Colonic mucosa (tissue), 4 donors: ENCODE measurements around the gene BOLA1. TPM values are rescaled to one million over a fixed set of nuclear protein-coding genes. Genes with fewer than 3 reads are reported as not detected.
A peak's percentile ranks its signal among the peaks of the same experiment; 100 is the strongest.

Experiments used
- DNase-seq: peaks from one replicate; pipeline ENCODE4 v3.0.0-alpha.2; 2020
- H3K27ac ChIP-seq: fragments of 200-600 bp; one replicate; pipeline ENCODE4 v1.8.0; 2021
- H3K27me3 ChIP-seq: fragments of 200-600 bp; one replicate; pipeline ENCODE4 v1.8.0; 2021
- H3K36me3 ChIP-seq: fragments of 200-600 bp; one replicate; pipeline ENCODE4 v1.8.0; 2021
- H3K4me1 ChIP-seq: fragments of 200-600 bp; one replicate; pipeline ENCODE4 v1.8.0; 2021; ENCODE audit warnings: mild to moderate bottlenecking
- H3K4me3 ChIP-seq: fragments of 200-600 bp; one replicate; pipeline ENCODE4 v1.8.0; 2021
- H3K9ac ChIP-seq, 2 donors: one replicate each; pipeline ENCODE4 v1.7.0; 2013; ENCODE audit warnings: control low read depth in 2 of 2, low read depth in 2 of 2, low read length in 2 of 2
- H3K9me3 ChIP-seq: fragments of 200-600 bp; one replicate; pipeline ENCODE4 v1.8.0; 2021
- CTCF ChIP-seq: fragments of 200-600 bp; IDR thresholded peaks from one replicate; pipeline ENCODE4 v1.8.0; 2022; ENCODE audit warnings: antibody characterized with exemption, mild to moderate bottlenecking
- intact Hi-C: fragments of 100-400 bp; cut with DNase I; formaldehyde crosslinking; loops from one replicate; pipeline ENCODE4 v1.14.1; 2022
- total RNA-seq, 2 donors: library from RNA; stranded (reverse); fragmentation: NEBNext Ultra II Directional in 1 of 2; extraction: Animal tissue kit (Norgen Biotek cat#: 25700) in 1 of 2; gene quantifications; one replicate each; pipeline ENCODE4 v1.2.1, GENCODE V29; 2021
- donor health status: healthy.
- donor health status: DM: no; HTN: no; CAD: no.
- donor health status: DM: no; HTN: no; CAD: no.

BOLA1 gene
- total RNA-seq, 2 donors from 2014 or later = 12.8 to 21.1 TPM

GRCh38 chr1:149940427-149940826 lies 41.1 kb downstream of the BOLA1 start:
- peaks cover 13% of the 10 kb centered on the region for H3K4me1 ChIP-seq
- H3K36me3 ChIP-seq = no peaks in the 10 kb centered on the region
- no peak overlapping the region for H3K9ac ChIP-seq
- no peak for TF ChIP-seq CTCF
- H3K4me3 ChIP-seq = no peak overlapping the region
- no peak for DNase-seq
- H3K27ac ChIP-seq = peak overlapping the region; percentile 93
- intact Hi-C loops = no loop called here
- H3K27me3 ChIP-seq = no peaks in the 10 kb centered on the region
- H3K9me3 ChIP-seq = no peaks in the 10 kb centered on the region

- peak overlapping the region in 1 of 2 donors; percentile 28 for H3K9ac ChIP-seq
- H3K4me3 ChIP-seq = no peak overlapping the region
- H3K4me1 ChIP-seq = peaks cover 13% of the 10 kb centered on the region
- intact Hi-C loops = no loop called here
- peak overlapping the region; percentile 64 for H3K27ac ChIP-seq
- peak; percentile 29 for TF ChIP-seq CTCF
- DNase-seq = no peak
- no peaks in the 10 kb centered on the region for H3K9me3 ChIP-seq
- H3K36me3 ChIP-seq = no peaks in the 10 kb centered on the region
- no peaks in the 10 kb centered on the region for H3K27me3 ChIP-seq
Measured at GRCh38 chr1:149942207-149942606, 42.8 kb downstream of the BOLA1 start.

GRCh38 chr1:149942885-149943284 lies 43.5 kb downstream of the BOLA1 start:
- peak overlapping the region in 1 of 2 donors; percentile 46 for H3K9ac ChIP-seq
- TF ChIP-seq CTCF = no peak
- no peak for DNase-seq
- no peaks in the 10 kb centered on the region for H3K36me3 ChIP-seq
- H3K4me1 ChIP-seq = peaks cover 7% of the 10 kb centered on the region
- H3K27me3 ChIP-seq = no peaks in the 10 kb centered on the region
- no peak overlapping the region for H3K4me3 ChIP-seq
- H3K27ac ChIP-seq = peak overlapping the region; percentile 64
- intact Hi-C loops = no loop called here
- H3K9me3 ChIP-seq = no peaks in the 10 kb centered on the region

GRCh38 chr1:149945206-149945605 lies 45.8 kb downstream of the BOLA1 start:
- Histone ChIP-seq H3K27ac (no peak overlapping the region), H3K36me3 (no peaks in the 10 kb centered on the region), H3K27me3 (no peaks in the 10 kb centered on the region), H3K9ac (no peak overlapping the region), H3K4me1 (no peaks in the 10 kb centered on the region), H3K4me3 (no peak overlapping the region), H3K9me3 (no peaks in the 10 kb centered on the region)
- no peak for DNase-seq
- intact Hi-C loops = no loop called here
- no peak for TF ChIP-seq CTCF

GRCh38 chr1:149949911-149950310 lies 50.5 kb downstream of the BOLA1 start:
- no peak overlapping the region for H3K27ac ChIP-seq
- H3K4me3 ChIP-seq = no peak overlapping the region
- no peak for DNase-seq
- H3K9ac ChIP-seq = no peak overlapping the region
- no peak for TF ChIP-seq CTCF
- H3K4me1 ChIP-seq = no peaks in the 10 kb centered on the region
- no peaks in the 10 kb centered on the region for H3K36me3 ChIP-seq
- intact Hi-C loops = no loop called here
- H3K27me3 ChIP-seq = no peaks in the 10 kb centered on the region
- H3K9me3 ChIP-seq = no peaks in the 10 kb centered on the region

Other genes with a start within 250 kb of the BOLA1 start
- 1 to 10 TPM; 1.1 to 2.7 TPM for gene FCGR1A, start 116.9 kb upstream of the BOLA1 start, total RNA-seq
- 1 to 10 TPM in 1 of 2 donors, under 1 TPM in 1; 0.89 to 1.5 TPM for gene SV2A, start 18.3 kb downstream of the BOLA1 start, total RNA-seq
- gene SF3B4, start 28.2 kb downstream of the BOLA1 start, total RNA-seq = 10 to 100 TPM; 42.2 to 66.1 TPM
- gene MTMR11, start 37.3 kb downstream of the BOLA1 start, total RNA-seq = 100 to 1,000 TPM; 168 to 188 TPM
- gene OTUD7B, start 111.2 kb downstream of the BOLA1 start, total RNA-seq = 10 to 100 TPM; 33.7 to 38.7 TPM
- gene VPS45, start 168.2 kb downstream of the BOLA1 start, total RNA-seq = 10 to 100 TPM; 30.3 to 30.6 TPM